Colon (tissue), 2 donors: Measurements from ENCODE around the gene TPSB2.
"Not testable (repeated sequence)": the region's sequence is repeated elsewhere in the genome, so short reads cannot be mapped to it uniquely, and the experiment has no call there.

Experiments used
- FAIRE-seq: peaks from 2 replicates; lab custom pipeline; 2012; peaks lifted over from hg19 to GRCh38; lab: Jason Lieb, UNC
- donor health status: control.
- donor health status: control.

The TPSB2 gene

GRCh38 chr16:1230084-1230470 is at the start of gene TPSB2:
TPSB2 (minus strand) TSS chr16:1230184; CDS start chr16:1229951, 233 bp downstream.
- FAIRE-seq, result not testable (repeated sequence)

- no peak for FAIRE-seq
These were observed 49.3 kb upstream of the TPSB2 start for GRCh38 chr16:1279081-1279944.

GRCh38 chr16:1278477-1278876 is 48.5 kb upstream of the TPSB2 start:
- no peak for FAIRE-seq

- FAIRE-seq, result no peak
These were observed 47.8 kb upstream of the TPSB2 start for GRCh38 chr16:1277617-1278282.

GRCh38 chr16:1277151-1277598 is 47.2 kb upstream of the TPSB2 start:
- no peak for FAIRE-seq

- no peak for FAIRE-seq
These were observed 46.5 kb upstream of the TPSB2 start for GRCh38 chr16:1276580-1276878.

GRCh38 chr16:1275791-1276579 is 46.0 kb upstream of the TPSB2 start:
- FAIRE-seq, result no peak

- no peak for FAIRE-seq
These were observed 44.8 kb upstream of the TPSB2 start for GRCh38 chr16:1274767-1275166.

GRCh38 chr16:1273816-1274215 is 43.8 kb upstream of the TPSB2 start:
- FAIRE-seq, result no peak

GRCh38 chr16:1272453-1273198 is 42.6 kb upstream of the TPSB2 start:
- FAIRE-seq, result no peak

GRCh38 chr16:1271724-1272413 is 41.9 kb upstream of the TPSB2 start:
- FAIRE-seq, result not testable (repeated sequence)

- FAIRE-seq, result no peak
These were observed 41.4 kb upstream of the TPSB2 start for GRCh38 chr16:1271380-1271723.

GRCh38 chr16:1269418-1269817 is 39.4 kb upstream of the TPSB2 start:
- FAIRE-seq, result not testable (repeated sequence)

- FAIRE-seq, result no peak
These were observed 35.8 kb upstream of the TPSB2 start for GRCh38 chr16:1265826-1266225.

- FAIRE-seq, result no peak
These were observed 35.2 kb upstream of the TPSB2 start for GRCh38 chr16:1265090-1265630.

GRCh38 chr16:1264345-1265089 is 34.5 kb upstream of the TPSB2 start:
- no peak for FAIRE-seq

GRCh38 chr16:1263591-1264344 is 33.8 kb upstream of the TPSB2 start:
- no peak for FAIRE-seq

- FAIRE-seq, result no peak
These were observed 32.9 kb upstream of the TPSB2 start for GRCh38 chr16:1262846-1263221.

GRCh38 chr16:1262210-1262845 is 32.3 kb upstream of the TPSB2 start:
- no peak for FAIRE-seq
